ENCODE data around the gene ATAD3C.
"Not testable (repeated sequence)": the region's sequence is repeated elsewhere in the genome, so short reads cannot be mapped to it uniquely, and the experiment has no call there.

The ATAD3C gene, protein sequence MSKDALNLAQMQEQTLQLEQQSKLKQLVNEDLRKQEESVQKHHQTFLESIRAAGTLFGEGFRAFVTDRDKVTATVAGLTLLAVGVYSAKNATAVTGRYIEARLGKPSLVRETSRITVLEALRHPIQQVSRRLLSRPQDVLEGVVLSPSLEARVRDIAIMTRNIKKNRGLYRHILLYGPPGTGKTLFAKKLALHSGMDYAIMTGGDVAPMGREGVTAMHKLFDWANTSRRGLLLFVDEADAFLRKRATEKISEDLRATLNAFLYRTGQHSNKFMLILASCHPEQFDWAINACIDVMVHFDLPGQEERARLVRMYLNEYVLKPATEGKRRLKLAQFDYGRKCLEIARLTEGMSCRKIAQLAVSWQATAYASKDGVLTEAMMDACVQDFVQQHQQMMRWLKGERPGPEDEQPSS

DNA sequence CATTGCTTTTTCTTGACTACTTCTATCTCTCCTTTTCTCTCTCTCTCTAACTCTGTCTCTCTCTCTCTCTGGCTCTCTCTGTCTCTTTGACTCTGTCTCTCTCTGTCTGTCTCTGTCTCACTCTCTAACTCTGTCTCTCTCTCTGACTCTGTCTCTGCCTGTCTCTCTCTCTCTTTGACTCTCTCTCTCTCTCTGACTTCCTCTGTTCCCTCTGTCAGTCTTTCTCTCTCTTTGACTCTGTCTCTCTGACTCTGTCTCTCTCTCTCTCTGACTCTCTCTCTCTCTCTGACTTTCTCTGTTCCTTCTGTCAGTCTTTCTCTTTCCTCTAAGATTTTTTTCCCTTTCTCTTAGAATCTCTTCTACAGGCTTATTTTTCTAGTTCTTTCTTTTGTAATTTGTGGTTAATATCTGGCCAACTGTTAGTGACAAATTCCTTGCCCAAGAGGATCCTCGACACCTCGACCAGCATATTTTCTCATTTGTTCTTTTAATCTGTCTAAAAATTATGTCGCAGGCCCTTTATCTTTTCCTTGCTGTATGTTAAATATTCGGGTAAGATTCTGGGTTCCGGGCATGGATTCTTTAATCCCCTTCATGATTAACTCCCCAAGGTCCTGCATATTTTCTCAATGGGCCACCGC is at the start of gene ATAD3C:
TSS of gene ATAD3C (plus strand) at position 591 of the 641 bp plus-strand sequence. CDS start 995 bp downstream, outside the sequence.
- no peak for DNase-seq

DNA sequence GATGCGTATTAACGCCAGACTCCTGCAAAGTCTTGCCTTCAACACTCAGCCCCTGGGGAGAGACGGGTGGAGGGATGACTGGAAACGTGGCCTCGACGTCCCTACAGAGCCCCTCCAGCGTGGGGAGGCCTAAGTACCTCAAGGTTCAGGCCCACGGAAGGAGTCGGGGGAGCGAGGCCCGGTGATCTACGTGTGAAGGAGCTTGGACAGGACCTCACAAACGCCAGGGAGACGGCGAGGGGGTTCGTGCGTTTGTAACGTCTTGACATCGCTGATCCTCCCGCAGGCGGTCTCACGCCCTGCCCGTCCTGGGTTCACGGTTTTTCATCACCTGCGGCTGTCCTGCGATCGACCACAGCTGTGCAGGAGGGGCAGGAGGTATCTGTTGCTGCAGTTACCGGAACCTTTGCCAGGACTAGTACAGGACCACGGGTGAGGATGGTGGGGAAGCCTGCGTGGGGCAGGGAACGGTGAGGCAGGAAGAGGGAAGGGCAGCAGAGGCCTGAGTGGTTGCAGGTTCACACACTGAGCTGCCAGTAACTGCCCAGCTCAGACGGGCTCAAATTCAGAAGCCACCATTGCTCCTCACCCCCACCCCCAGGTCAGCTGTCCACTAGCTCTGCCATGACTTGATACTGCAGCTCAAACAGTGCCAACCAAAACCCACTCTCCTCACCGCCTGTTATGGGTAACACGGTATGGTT is 49.5 kb upstream of the ATAD3C start:
- DNase-seq, result no peak

DNA sequence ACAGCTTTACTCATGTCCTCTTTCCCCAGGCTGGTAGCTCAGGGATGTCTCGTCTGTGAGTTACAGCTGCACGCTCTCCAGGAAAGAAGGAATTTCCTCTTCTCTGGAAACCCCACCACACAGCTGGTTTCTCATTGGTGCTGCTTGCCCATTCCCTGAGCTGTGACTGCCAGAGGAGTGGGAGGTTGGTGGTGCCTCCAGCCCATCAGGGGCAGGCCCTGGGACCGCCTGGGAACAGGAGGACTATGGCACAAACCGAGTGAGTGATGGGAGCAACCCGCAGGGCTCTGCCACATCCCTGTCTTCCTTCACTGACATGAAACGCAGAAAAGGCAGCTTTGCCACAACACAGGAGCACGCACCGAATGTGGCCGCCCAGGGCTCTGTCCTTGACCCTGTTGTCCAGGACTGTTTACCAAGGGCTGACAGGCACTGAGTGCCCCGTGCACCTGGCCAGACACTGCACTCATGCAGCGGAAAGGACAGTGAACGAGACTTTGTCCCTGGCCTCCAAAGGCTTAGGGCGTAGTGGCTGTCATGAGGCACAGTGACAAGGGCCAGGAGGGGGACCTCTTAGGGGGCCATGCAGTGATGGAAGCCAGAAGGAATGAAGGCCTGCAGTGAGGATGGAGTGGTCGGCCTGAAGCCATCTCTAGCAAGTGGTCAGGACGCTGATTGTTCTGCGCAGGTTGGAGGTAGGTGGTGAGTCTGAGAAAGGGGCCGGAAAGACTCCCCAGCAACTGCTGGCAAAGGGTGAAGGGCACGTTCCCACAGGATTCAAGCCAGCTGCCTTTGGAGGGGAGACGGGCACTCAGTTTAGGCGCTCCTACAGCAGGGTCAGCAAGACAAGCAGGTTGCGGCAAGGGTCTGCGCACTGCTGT is 48.7 kb upstream of the ATAD3C start:
- DNase-seq, result no peak

DNA sequence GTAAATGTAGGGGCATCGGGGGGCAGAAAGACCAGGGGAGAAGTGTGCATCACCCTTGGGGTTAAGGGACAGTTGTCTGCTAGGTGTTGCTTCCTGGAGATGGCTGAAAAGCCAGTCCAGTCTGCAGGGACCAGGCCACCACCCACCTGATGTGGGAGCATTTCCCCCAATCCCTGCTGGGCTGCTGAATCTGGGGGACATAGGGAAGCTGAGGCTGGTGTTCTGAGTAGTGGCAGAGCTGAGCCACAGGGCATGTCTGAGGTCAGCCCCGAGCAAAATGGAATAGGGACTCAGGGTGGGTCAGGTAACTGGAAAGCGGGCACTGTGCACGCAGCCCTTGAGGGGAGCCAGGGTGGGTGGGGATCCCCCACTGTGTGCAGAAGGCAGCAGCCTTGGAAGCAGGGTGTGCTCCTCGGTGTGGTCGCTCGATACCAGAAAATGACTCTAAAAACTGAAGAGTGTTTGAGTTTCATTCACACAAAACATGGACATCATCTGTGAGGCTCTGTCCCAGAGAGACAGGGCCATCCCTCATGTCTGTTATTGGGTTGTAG is 48.0 kb upstream of the ATAD3C start:
- DNase-seq, result no peak

DNA sequence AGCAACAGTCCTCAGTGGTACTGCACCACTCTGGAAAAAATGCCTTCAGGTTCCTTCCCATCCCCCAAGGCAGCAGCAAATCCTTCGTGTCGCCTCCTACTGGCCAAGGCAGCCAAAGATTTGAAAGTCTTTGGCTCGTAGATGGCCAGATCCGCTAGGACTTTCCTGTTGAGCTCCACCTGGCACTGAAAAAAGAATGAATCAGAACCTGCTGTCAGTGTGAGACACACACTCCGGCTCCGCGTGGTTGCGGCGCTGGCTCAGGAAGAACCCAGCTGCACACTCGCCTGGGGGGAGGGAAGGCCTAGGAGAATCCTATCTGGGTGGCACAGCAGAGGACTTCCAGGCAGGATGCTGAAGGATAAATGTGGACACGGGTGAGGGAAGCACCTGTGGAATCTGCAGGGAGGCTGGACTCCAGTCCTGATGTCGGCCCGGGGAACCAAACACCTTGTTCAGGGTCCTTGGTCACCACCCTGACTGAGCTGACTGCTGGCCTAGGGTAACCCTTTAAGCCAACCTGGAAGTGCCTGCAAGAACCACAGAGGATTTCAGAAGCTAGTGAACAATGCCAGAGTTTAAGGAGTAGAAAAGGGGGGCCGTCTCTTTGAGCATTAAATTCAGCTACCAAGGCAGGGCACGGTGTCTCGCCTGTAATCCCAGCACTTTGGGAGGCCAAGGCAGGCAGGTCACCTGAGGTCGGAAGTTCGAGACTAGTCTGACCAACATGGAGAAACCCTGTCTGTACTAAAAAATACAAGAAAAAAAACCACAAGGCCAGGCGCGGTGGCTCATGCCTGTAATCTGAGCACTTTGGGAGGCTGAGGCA is 47.2 kb upstream of the ATAD3C start:
- DNase-seq, result no peak

DNA sequence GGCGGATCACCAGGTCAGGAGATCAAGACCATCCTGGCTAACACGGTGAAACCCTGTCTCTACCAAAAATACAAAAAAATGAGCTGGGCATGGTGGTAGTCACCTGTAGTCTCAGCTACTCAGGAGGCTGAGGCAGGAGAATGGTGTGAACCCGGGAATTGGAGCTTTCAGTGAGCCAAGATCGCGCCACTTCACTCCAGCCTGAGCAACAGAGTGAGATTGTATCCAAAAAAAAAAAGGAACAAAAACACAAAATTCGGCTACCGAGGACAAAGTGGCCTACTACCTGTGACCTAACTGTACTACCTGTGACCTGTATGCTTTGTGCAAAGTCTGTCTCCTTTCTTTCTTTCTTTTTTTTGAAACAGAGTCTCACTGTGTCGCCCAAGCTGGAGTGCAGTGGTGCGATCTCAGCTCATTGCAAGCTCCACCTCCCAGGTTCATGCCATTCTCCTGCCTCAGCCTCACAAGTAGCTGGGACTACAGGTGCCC is 46.5 kb upstream of the ATAD3C start:
- DNase-seq, result not testable (repeated sequence)

DNA sequence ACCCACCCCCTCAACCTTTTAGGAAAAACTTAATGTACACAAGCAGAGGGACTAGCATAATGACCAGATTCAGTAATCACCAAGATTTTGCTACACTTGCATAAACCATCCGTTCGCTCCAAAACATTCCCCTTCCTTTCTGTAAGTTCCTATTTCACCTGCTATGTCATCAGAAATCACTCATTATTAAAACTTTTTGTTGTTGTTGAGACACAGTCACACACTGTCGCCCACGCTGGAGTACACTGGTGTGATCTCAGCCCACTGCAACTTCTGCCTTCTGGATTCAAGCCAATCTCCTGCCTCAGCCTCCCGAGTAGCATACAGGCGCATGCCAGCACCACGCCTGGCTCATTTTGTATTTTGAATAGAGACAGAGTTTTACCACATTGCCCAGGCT is 45.8 kb upstream of the ATAD3C start:
- DNase-seq, result no peak

DNA sequence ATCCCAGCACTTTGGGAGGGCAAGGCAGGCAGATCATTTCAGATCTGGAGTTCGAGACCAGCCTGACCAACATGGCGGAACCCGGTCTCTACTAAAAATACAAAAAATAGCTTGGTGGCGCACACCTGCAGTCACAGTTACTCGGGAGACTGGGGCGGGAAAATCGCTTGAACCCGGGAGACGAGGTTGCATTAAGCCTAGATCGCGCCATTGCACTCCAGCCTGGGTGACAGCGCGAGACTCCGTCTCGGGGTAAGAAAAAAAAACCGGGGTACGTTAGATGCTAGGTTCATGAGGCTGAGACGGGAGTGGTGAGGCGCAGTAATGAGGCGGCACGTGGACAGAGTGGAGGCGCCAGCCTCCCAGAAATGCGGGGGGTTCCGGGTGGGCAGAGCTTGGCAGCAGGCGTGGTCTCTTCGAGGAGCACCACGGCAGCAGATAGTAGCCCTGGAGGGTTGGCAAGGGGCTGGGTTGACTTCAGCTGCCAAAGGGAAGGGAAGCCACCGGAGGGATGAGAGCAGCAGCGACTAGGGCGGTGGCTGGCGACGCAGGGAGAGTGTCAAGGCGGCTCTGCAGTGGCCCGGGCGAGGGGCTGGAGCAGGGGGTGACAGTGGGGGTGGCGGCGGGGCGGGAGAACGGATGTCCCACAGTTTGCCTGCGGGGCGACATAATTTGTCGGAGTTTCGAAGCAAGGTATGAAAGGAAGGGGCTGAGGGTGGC is 43.2 kb upstream of the ATAD3C start:
- no peak for DNase-seq

DNA sequence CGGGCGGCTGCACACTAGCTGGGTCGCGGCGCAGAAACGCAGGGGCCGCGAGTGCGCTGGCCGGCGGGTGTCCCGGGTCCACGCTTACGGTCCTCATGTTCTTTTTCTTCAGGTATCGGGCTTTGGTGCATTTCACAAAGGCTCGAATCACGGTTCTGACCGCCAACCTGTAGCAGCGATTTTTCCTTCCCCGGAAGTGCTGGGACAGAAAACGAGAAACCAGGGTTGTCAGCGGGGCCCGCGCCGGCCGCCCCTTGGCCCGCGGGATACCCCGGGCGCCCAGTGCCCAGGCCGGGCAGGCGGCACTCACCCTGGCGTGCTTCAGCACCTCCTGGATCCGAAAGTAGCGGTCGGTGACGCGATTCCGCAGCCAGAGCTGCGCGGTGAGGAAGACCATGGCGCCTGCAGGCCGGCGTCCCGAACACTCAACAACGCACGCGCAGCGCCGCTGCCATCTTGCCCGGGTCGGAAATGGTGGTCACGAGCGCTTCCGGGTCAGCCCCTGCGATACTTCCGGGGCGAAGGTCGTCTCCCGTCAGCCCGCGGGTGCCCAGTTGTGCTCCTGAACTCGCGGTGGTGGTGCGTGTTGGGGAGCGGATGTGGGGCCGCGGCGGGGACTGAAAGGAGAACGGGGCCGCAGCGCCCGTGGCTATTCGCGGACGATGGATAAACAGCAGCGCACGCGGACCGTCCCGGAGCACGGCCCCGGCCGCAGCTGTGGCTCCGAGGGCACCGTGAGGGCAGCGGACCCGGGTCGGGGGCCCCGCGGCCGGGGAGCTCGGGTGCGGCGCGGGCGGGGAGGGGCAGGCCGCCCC is 42.5 kb upstream of the ATAD3C start, which contains the start of gene MRPL20:
TSS of gene MRPL20 (minus strand) at position 473 of the 815 bp plus-strand sequence. CDS start at position 397, 76 bp downstream.
- DNase-seq, result peak; percentile 43

DNA sequence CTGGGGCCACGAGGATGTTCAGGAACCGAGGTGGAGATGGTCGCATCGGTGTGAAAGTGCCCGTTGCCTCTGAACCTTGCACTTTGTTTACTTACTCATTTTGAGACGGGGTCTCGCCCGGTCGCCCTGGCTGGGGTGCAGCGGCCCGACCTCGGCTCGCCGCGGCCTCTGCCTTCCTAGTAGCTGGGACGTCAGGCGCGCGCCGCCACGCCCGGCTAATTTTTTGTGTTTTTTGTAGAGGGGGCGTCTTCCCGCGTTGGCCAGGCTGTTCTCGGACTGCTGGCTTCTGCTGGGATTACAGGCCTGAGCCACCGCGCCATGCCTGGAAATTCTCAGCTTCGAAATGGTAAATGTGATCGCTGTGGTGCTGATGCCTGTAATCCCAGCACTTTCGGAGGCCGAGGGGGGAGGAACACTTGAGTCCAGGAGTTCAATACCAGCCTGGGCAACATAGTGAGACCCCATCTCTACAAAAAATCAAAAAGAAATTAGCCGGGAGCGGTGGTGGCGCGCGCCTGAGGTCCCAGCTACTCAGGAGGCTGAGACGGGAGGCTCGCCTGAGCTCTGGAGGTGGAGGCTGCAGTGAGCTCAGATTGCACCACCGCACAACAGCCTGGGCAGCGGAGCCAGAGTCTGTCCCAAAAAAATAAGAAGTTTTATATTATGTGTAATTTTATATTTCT is 41.7 kb upstream of the ATAD3C start:
- no peak for DNase-seq

DNA sequence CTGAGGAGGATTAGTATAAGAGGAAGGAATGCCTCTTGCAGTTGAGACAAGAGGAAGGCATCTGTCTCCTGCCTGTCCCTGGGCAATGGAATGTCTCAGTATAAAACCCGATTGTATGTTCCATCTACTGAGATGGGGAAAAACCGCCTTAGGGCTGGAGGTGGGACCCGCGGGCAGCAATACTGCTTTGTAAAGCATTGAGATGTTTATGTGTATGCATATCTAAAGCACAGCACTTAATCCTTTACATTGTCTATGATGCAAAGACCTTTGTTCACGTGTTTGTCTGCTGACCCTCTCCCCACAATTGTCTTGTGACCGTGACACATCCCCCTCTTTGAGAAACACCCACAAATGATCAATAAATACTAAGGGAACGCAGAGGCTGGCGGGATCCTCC is 39.3 kb upstream of the ATAD3C start:
- not testable (repeated sequence) for DNase-seq

DNA sequence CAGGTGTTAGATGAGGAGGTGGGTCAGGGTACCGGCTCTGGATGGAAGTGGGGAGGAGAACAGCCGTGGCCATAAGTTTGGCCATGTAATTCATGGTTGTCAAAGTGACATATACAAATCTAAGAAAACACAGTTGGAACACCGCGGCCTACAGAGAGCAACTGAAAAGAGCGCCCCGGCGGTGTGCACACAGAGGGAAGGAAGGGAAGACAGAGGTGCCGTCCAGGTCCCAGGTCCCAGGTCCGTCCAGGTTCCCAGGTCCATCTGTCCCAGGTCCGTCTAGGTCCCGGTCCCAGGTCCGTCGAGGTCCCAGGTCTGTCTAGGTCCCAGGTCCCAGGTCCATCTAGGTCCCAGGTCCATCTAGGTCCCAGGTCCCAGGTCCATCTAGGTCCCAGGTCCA is 37.9 kb upstream of the ATAD3C start:
- DNase-seq, result no peak

DNA sequence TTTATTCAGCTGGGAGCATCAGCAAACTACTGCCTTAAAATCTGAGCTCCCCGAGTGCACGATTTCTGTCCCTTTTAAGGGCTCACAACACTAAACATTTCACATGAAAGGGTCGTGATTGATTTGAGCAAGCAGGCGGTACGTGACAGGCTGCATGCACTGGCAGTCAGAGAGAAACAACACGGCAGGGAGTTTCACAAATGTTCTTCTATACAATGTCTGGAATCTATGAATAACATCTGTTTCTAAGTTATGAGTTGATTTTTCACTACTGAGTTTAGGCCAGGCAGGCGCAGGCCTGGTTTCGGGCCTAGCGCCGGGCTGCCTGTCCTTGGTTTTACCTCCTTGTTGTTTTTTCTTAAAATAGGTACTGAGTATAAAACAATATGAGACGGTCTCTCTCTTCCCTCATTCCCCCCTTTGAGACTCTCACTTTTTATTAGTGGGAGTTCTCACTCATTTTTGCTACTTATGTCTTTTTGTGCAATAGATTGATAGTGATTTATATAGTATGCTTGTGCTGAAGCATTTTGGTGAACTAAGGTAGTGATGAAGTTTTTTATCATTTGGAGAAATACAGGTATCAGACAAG is 37.1 kb upstream of the ATAD3C start:
- DNase-seq, result not testable (repeated sequence)

DNA sequence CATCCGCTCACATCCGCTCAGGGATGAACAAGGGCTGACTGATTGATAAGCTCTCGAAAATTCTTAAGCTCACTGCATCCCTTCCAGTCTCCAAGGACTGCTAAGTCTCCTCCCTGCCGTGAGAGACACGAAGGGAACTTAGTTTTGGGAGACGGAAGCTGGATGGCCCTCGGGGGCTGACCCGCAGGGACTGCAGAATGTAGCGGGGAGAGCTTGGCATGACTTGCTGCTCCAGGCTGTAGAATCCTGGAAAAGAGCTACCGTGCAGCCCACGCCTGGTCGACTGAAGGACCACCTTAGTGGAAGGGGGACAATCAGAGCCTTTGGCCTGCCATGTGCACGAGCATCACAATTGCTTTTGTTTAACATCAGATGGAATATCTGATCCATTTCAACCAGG is 33.7 kb upstream of the ATAD3C start:
- DNase-seq, result no peak

DNA sequence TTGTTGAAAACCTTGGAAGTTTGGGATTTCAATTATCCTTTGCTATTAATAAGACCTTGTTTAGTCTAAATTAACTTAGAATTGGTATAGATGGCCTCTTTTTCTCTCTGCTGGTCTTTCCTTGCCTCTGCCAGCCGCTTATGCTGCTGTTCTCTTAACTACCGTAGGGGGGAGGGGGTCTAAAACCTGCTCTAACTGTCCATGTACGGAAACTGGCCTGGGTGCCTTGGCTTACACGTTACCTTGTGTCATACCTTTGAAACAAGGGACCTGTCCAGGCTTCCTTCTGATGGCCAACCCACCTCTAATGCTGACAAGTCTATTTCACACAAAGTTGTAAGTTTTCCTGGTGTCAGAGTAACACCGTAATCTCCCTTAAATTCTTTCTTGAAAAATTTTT is 32.1 kb upstream of the ATAD3C start:
- DNase-seq, result not testable (repeated sequence)

DNA sequence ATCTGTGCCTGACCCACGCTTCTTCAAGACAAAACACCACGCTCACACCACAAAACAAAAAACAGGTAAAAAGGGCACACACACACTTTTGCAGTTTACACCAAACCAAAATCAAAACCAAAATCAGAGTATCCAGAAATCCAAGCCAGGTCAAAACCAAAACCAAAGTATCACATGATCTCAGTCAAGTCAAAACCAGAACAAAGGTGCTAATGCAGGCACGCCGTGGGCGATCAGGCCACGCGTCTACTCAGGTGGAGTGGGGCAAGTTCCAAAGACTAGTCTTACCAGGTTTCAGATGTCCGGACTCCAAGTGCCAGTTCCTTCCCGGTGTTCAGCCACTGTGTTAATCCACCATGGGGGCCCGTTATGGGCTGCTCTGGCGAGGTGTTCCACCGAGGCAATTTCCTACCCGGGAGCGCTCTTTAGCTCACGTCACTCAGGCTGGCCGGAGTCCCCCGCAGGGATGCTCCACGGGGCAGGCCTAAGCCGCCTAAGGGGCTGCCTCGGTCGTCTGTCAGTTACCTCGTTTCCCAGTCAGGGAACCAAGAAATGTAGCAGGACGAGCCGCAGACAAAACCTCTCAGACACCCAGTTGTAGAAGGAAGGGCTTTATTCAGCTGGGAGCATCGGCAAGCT is 31.5 kb upstream of the ATAD3C start:
- DNase-seq, result not testable (repeated sequence)

DNA sequence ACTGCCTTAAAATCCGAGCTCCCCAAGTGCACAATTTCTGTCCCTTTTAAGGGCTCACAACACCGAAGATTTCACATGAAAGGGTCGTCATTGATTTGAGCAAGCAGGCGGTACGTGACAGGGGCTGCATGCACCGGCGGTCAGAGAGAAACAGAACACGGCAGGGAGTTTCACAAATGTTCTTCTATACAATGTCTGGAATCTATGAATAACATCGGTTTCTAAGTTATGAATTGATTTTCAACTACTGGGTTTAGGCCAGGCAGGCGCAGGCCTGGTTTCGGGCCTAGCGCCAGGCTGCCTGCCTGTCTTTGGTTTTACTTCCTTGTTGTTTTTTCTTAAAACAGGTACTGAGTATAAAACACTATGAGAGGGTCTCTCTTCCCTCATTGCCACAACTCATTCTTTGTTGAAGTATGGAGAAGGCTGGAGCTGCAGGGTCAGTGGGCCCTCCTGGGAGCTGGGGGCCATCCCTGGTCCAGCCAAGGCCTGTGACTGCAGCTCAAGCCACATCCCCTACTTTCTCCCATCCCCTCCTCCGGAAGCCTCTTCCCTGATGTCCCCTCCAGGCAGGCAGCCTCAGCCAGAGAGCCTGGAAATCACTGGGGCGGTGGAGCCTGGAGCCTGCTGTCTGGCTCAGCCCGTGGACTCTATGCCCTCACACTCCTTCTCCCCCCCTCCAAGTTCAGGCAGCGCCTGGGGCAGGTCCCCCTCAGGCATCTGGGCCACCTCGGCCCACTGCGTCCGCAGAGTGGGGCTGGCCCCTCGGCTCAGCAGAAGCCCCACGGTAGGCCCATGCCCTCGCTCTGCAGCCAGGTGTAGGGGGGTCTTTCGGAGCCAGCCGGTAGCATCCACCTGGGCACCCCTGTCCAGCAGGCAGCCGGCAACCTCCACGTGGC is 30.8 kb upstream of the ATAD3C start:
- no peak for DNase-seq

Measured in NCI-H1436 treated with DMSO at 0.1 percent for 48 hours (cell line).